ENCODE data around the gene NR2F1-AS1.

The NR2F1-AS1 gene

DNA sequence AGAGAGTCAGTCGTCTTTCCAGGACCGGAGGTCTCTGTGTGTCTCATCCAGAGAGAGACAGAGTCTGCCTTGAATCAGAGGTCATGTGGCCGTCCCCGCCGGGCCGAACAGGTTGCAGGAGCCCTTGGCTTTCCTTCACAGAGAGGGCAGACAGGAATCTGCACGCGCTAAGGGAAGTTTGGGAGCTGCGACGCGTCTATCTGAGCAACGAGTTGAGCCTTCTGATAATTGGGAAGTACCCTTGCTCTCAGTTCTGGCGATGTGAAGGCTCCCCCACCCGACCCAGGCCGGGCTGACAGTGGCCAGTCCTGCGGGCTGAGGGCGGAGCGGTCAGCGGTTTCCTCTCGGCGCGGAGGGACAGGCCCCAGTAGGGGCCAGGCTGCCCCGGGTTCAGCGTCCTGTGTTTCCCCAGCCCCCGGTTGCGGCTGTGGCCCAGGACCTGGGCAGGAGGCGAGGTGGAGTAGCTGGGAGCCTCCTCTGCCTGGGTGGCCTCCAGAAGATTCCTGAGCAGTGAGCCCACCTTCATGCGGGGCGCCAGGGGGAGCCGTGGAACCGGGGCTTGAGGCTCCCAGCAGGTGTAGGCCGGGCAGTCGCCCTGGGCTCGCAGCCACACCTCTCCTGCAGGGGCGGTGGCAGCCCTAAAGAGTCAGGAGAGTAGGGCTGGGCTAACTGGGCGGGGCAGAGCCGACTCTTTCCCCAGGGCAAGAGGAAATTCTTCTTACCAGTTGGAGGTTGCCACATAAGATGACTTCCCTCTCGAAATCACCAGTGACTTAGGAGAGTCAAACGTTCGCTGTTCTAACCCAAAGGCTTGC is 15.9 kb upstream of the NR2F1-AS1 start:
- H3K9me3 Mint-ChIP-seq: no peaks in the 10 kb centered on the region
- H3K4me1 Mint-ChIP-seq: peaks cover 15% of the 10 kb centered on the region
- no peak overlapping the region for H3K4me3 Mint-ChIP-seq
- DNase-seq (ENCODE audit: low spot score in 2 of 2): peak in 1 of 2 donors; percentile 46
- no peaks in the 10 kb centered on the region for H3K36me3 Mint-ChIP-seq
- no peak overlapping the region for H3K27ac Mint-ChIP-seq
- ATAC-seq: peak; percentile 45

- no peak for DNase-seq (ENCODE audit: low spot score in 2 of 2)
- no peak overlapping the region for H3K27ac Mint-ChIP-seq
- H3K4me3 Mint-ChIP-seq: no peak overlapping the region
- H3K36me3 Mint-ChIP-seq: no peaks in the 10 kb centered on the region
- no peak for ATAC-seq
- no peaks in the 10 kb centered on the region for H3K9me3 Mint-ChIP-seq
- H3K4me1 Mint-ChIP-seq: peaks cover 15% of the 10 kb centered on the region
These were observed 15.3 kb upstream of the NR2F1-AS1 start for GRCh38 chr5:93596310-93596675.

DNA sequence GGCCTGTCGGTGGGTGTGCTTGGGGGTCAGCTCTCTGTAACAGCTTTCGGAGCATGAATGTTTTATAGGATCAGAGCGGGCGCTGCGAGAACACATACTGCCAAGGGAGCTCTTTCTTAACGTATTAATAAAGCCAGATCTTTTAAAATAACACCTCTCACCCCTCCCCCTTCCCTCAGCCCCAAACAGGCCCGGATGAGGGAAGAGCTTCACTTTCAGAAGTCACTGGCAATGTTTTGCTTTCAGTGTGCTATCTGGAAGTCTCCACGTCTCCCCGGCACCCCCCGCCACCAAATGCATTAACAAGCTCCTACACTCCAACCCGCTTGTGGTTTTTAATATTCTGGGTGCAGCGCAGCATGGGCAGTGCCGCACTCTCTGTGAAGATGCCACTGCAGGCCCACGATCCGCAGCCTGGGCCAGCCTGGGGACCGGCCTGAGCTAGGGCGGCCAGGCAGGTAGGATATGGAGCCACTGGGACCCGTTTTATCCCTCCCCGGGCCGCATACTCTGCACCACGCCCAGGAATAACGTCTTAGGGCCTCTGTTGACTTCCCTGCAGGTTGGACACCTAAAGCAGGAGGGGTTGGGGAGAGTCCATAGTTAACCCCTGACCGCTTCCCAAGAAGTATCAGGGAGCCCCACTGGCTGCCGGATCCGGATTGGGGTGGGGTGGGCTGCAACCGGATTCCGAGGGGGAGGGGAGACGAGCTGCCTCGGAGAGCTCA is 14.6 kb upstream of the NR2F1-AS1 start:
- peaks cover 15% of the 10 kb centered on the region for H3K4me1 Mint-ChIP-seq
- H3K9me3 Mint-ChIP-seq: no peaks in the 10 kb centered on the region
- no peaks in the 10 kb centered on the region for H3K36me3 Mint-ChIP-seq
- DNase-seq (ENCODE audit: low spot score in 2 of 2): no peak
- H3K4me3 Mint-ChIP-seq: no peak overlapping the region
- no peak overlapping the region for H3K27ac Mint-ChIP-seq
- no peak for ATAC-seq

DNA sequence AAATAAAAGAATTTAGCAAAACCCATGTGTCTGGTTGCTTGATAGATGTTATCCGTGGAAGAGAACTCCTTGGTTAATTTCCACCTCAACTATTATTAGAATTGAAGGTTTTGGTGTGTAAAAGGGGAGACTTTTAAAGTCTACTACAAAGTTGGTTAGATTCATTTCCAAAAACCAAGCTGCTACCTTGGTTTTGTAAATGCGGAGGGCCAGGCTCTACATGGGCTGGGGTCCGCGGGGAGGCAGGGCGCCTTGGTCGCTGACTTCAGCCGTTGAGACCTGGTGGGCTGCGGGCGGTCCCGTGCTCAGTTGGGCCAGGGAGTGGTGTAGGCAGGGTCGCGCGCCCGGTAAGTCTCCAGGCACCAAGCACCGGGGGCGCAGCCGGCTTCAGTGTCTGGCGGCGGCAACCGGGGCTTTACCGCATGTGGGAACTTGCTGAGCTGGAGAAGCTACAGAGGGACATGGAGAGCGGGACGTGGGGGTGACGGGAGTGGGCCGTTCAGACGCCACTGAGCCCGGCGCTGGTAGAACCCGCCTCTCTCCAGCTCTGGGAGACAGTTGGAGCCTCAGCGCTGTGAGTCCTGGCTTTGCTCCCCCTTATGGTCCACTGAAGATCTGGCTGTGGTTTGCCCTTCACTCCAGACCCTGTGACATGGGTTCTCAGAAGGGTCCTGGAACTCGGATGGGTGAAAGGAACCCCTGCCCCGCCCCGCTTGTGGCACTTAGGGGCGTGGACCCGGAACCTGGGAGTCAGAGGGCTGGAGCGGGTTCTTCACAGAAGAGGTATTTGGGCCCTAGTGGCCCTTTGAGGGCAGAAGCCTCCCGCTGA is 13.8 kb upstream of the NR2F1-AS1 start:
- ATAC-seq (no peak), DNase-seq (ENCODE audit: low spot score in 2 of 2) (peak in 1 of 2 donors; percentile 48)
- no peaks in the 10 kb centered on the region for H3K36me3 Mint-ChIP-seq
- peaks cover 15% of the 10 kb centered on the region for H3K4me1 Mint-ChIP-seq
- no peaks in the 10 kb centered on the region for H3K9me3 Mint-ChIP-seq
- H3K4me3 Mint-ChIP-seq: no peak overlapping the region
- H3K27ac Mint-ChIP-seq: no peak overlapping the region

DNA sequence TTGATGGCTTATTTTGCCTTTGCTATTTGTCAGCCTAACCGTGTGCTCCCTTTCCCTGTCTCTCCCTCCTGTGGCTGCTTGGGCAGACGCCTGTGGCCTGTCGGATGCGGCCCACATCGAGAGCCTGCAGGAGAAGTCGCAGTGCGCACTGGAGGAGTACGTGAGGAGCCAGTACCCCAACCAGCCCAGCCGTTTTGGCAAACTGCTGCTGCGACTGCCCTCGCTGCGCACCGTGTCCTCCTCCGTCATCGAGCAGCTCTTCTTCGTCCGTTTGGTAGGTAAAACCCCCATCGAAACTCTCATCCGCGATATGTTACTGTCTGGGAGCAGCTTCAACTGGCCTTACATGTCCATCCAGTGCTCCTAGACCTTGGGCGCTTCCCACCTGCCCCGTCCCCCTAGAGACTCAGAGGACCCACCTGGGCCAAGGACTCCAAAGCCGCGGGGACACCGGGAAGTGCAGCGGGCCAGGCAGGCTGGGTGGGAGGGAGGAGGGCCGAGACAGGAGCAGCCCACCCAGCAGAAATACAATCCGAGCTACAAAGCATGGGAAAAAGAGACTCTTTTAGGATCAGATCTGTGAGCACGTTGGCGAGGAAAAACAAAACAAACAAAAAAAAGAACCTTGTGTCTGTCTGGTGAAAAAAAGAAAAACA is 12.6 kb upstream of the NR2F1-AS1 start:
- DNase-seq (ENCODE audit: low spot score in 2 of 2) (no peak), ATAC-seq (no peak)
- H3K9me3 Mint-ChIP-seq: no peaks in the 10 kb centered on the region
- H3K4me3 Mint-ChIP-seq: no peak overlapping the region
- no peak overlapping the region for H3K27ac Mint-ChIP-seq
- no peaks in the 10 kb centered on the region for H3K36me3 Mint-ChIP-seq
- H3K4me1 Mint-ChIP-seq: peaks cover 19% of the 10 kb centered on the region

GRCh38 chr5:93592883-93593282 is 11.9 kb upstream of the NR2F1-AS1 start:
- no peak for ATAC-seq
- Mint-ChIP-seq H3K4me1 (peaks cover 26% of the 10 kb centered on the region), H3K9me3 (no peaks in the 10 kb centered on the region), H3K27ac (no peak overlapping the region), H3K36me3 (no peaks in the 10 kb centered on the region), H3K4me3 (no peak overlapping the region)
- DNase-seq (ENCODE audit: low spot score in 2 of 2): no peak

GRCh38 chr5:93591323-93591945 is 10.4 kb upstream of the NR2F1-AS1 start:
- Mint-ChIP-seq H3K4me1 (peaks cover 31% of the 10 kb centered on the region), H3K27ac (no peak overlapping the region), H3K9me3 (no peaks in the 10 kb centered on the region), H3K4me3 (no peak overlapping the region), H3K36me3 (no peaks in the 10 kb centered on the region)
- DNase-seq (ENCODE audit: low spot score in 2 of 2) (no peak), ATAC-seq (no peak)

DNA sequence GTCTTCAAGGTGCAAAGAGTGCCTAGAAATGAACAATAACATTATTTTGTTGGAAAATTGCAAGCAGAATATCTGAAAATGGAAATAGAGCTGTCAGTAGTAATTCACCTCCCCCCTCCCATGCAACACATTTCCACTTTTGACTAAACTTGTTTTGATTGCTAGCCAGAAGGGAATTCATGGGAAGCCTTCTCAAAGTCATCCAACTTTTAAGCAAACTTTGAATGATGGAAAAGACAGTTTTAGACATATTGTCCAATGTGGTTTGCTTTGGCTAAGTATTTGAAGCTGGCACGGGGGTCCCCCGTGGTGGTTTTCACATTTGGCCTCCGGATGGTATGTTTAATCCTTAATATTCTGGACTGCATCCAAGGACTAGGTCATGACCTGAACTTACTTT is 9.5 kb upstream of the NR2F1-AS1 start:
- H3K4me3 Mint-ChIP-seq: no peak overlapping the region
- no peak overlapping the region for H3K27ac Mint-ChIP-seq
- DNase-seq (ENCODE audit: low spot score in 2 of 2) (no peak), ATAC-seq (no peak)
- no peaks in the 10 kb centered on the region for H3K9me3 Mint-ChIP-seq
- peaks cover 29% of the 10 kb centered on the region for H3K4me1 Mint-ChIP-seq
- H3K36me3 Mint-ChIP-seq: peaks cover 7% of the 10 kb centered on the region

DNA sequence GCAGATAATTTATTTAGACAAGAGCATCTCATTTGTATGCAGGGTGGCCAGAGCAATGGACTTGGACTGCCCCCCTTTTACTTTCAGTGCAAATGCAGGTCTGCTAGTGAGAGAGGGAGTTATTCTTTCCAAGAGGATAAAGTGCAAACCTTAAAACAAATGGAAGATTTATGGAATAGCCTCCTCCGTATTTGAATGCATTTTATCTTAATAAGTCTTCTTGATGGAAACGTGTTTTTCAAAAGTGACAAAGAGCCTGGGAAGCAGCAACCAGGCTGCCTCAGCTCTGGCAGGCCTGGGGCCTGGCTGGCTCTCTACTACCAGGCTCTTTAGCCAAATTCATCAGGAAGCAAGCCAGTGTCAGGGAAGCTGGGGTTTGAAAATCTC is 8.8 kb upstream of the NR2F1-AS1 start:
- no peaks in the 10 kb centered on the region for H3K9me3 Mint-ChIP-seq
- no peak overlapping the region for H3K4me3 Mint-ChIP-seq
- peaks cover 25% of the 10 kb centered on the region for H3K4me1 Mint-ChIP-seq
- H3K27ac Mint-ChIP-seq: no peak overlapping the region
- ATAC-seq: no peak
- DNase-seq (ENCODE audit: low spot score in 2 of 2): no peak
- peaks cover 7% of the 10 kb centered on the region for H3K36me3 Mint-ChIP-seq

DNA sequence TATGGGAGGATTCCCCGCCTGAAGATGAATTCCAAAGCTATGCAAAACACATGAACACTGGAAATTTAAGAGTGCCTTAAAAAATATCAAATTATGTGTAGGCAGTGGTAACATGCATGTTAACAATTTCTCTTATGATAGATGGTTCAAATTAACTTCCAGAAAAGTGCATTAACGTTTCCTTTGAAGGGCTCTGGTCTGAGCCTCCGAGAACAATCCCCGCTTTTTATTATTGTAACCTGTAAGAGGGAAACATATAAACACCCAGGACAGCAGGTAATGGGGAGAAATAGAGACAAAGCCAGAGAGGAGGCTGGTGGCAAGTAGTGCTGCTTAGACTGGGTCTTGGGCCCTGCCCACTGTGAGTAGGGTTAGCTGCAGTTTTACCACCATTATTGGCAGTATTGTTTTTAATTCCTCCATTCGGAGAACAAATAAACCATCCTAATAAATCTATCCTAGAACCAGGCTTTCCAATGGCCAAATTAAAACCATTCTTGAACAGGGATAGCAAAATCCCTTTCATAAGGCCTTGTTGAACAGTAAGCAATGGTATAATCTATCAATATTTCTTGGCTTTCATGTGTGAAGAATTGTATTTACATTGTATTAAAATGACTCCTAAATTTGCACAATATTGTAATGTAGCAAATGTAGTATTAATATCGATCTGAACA is 8.3 kb upstream of the NR2F1-AS1 start:
- DNase-seq (ENCODE audit: low spot score in 2 of 2): no peak
- Mint-ChIP-seq H3K36me3 (peaks cover 7% of the 10 kb centered on the region), H3K27ac (no peak overlapping the region), H3K4me1 (peaks cover 25% of the 10 kb centered on the region), H3K4me3 (no peak overlapping the region), H3K9me3 (no peaks in the 10 kb centered on the region)
- ATAC-seq: no peak

GRCh38 chr5:93588352-93589151 is 7.5 kb upstream of the NR2F1-AS1 start:
- H3K27ac Mint-ChIP-seq: no peak overlapping the region
- H3K4me1 Mint-ChIP-seq: peaks cover 25% of the 10 kb centered on the region
- H3K36me3 Mint-ChIP-seq: peaks cover 7% of the 10 kb centered on the region
- H3K4me3 Mint-ChIP-seq: peak overlapping the region; percentile 29
- no peak for ATAC-seq
- no peak for DNase-seq (ENCODE audit: low spot score in 2 of 2)
- no peaks in the 10 kb centered on the region for H3K9me3 Mint-ChIP-seq

GRCh38 chr5:93587597-93588351 is 6.8 kb upstream of the NR2F1-AS1 start:
- H3K36me3 Mint-ChIP-seq: peaks cover 7% of the 10 kb centered on the region
- peak in 1 of 2 donors; percentile 48 for DNase-seq (ENCODE audit: low spot score in 2 of 2)
- no peak for ATAC-seq
- H3K4me3 Mint-ChIP-seq: peak overlapping the region; percentile 29
- no peak overlapping the region for H3K27ac Mint-ChIP-seq
- H3K4me1 Mint-ChIP-seq: peaks cover 25% of the 10 kb centered on the region
- H3K9me3 Mint-ChIP-seq: no peaks in the 10 kb centered on the region

All from stimulated activated effector memory CD8-positive, alpha-beta T cell treated with anti-CD3 and anti-CD28 coated beads, Interleukin-12 subunit alpha, Interleukin-12 subunit beta, amount 100 ng/mL, for 72 hours (primary cell).